NCI-H2227 (cell line): Measurements from ENCODE around the gene MRI1.
"Not testable (repeated sequence)": the region's sequence is repeated elsewhere in the genome, so short reads cannot be mapped to it uniquely, and the experiment has no call there.

Experiments used
- DNase-seq: peaks from one replicate; lab custom pipeline; 2025; ENCODE audit not compliant: unreplicated experiment; lab: John Stamatoyannopoulos, UW

MRI1 gene

GRCh38 chr19:13793317-13793716, 29.0 kb downstream of the MRI1 start:
- DNase-seq, result not testable (repeated sequence)

GRCh38 chr19:13794398-13794756, 30.1 kb downstream of the MRI1 start:
- no peak for DNase-seq

DNA sequence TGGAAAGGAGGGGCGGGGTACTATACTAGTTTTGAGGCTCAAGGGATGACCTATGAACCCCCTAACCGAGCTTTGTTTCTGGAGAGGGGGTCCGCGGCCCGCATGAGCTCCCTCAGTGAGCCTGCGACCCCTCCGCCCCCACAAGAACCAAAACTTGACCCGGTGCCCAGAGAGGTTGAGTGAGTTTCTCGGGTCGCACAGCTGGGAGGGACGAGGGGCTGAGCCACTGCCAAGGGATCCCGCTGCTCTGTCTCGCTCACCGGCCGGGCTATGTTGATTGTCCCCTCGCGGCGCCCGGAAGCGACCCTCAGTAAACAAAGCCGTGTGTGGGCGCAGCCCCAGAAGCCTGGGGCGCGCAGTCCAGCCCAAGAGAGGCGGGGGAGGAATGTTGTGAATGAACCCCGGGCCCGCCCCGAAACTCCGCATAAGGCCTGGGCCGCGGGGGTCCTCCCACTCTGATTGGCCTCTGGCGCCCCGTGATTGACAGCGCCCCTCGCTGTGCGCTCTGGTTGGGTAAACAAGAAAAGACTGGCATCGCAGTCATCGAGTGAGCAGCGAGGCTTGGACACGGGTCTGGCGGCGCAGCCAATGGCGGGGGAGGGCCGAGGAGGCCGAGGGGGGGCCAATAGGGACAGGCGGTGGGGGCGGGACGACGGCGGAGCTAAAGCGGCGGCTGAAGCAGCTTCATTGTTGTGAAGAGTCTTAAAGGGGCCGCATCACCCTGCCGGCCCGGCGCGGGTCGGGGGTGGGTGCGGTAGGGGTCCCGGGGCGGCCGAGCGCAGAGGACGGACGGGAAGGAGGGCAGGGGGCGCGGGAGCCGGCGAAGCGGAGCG, 30.7 kb downstream of the MRI1 start, which contains the start of gene ZSWIM4:
Gene ZSWIM4, plus strand, starts transcription at position 687 of the 833 bp plus-strand sequence. CDS start 206 bp downstream, outside the sequence.
- peak; percentile 98 for DNase-seq

- DNase-seq, result no peak
Observed at GRCh38 chr19:13795595-13796300, 31.4 kb downstream of the MRI1 start.

- no peak for DNase-seq
Observed at GRCh38 chr19:13796301-13797057, 32.2 kb downstream of the MRI1 start.

- DNase-seq, result no peak
Observed at GRCh38 chr19:13797058-13797440, 32.7 kb downstream of the MRI1 start.

DNA sequence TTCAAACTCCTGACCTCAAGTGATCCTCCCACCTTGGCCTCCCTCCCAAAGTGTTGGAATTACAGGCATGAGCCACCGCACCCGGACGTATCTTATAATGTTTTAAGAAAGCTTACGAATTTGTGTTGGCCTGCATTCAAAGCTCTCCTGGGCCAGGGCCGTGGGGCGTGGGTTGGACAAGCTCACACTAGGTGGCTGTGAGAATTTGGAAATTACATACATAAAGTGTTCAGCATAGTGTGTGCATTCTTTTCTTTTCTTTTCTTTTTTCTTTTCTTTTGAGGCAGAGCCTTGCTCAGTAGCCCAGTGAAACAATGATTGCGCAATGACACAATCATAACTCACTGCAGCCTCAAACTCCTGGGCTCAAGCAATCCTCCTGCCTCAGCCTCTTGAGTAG, 33.5 kb downstream of the MRI1 start:
- DNase-seq, result no peak

- DNase-seq, result no peak
Observed at GRCh38 chr19:13799669-13800068, 35.3 kb downstream of the MRI1 start.

- DNase-seq, result no peak
Observed at GRCh38 chr19:13803038-13803437, 38.7 kb downstream of the MRI1 start.

DNA sequence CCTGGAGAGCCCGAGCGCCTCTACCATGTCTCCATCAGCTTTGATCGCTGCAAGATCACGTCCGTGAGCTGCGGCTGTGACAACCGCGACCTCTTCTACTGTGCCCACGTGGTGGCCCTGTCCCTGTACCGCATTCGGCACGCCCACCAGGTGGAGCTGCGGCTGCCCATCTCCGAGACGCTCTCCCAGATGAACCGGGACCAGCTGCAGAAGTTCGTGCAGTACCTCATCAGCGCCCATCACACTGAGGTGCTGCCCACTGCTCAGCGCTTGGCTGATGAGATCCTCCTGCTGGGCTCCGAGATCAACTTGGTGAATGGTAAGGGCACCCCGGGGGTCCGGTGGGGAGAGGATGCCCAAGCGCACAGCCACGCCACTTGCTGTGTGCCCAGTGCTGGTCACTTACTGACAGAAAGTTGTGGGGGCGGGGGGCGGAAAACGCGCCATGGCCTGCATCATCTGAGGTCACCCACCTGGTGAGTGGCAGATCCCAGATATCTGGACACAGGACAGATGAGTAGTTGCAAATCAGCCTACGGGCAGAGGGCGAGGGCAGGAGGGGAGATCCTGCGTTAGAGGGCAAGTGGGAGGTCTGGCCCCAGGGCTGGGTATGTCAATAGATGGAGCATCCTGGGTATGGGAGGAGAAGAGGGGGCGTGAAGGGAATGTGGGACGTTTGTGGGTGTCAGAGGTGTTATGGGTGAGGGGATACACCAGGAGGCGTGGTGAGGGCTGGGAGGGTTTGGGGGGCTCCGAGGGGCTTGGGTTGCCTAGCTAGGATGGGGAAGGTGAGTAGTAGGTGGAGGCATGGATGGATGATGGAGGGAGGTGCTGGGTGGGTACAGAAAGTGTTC, 40.7 kb downstream of the MRI1 start:
- DNase-seq, result no peak

GRCh38 chr19:13806728-13807127, 42.4 kb downstream of the MRI1 start:
- DNase-seq, result no peak

DNA sequence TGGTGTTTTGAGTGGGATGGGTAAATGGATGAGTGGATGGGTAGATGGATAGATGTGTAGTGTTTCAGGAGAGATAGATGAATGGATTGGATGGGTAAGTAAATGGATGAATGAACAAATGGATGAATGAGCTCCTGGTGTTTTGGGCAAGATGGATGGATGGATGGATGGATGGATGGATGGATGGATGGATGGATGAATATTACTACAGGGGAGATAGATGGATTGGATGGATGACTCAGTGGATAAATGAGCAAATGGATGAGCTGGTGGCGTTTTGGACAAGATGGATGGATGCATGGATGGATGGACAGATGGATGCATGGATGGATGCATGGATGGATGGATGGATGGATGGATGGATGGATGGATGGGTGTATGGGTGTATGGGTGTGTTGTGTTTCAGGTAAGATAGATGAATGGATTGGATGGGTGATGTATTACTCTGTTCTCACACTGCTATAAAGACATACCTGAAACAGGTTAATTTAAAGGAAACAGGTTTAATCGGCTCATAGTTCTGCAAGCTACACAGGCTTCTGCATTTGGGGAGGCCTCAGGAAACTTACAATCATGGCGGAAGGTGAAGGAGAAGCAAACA, 43.2 kb downstream of the MRI1 start:
- DNase-seq, result no peak

DNA sequence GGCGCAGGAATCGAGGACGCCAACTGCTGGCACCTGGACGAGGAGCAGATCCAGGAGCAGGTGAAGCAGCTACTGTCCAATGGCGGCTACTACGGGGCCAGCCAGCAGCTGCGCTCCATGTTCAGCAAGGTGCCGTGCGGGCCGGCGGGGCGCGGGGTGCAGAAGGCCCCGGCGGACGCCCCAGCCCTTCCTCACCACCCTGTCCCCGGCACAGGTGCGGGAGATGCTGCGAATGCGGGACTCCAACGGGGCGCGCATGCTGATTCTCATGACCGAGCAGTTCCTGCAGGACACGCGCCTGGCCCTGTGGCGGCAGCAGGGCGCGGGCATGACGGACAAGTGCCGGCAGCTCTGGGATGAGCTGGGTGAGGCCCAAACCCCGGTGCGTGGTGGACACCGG, 44.5 kb downstream of the MRI1 start:
- no peak for DNase-seq

DNA sequence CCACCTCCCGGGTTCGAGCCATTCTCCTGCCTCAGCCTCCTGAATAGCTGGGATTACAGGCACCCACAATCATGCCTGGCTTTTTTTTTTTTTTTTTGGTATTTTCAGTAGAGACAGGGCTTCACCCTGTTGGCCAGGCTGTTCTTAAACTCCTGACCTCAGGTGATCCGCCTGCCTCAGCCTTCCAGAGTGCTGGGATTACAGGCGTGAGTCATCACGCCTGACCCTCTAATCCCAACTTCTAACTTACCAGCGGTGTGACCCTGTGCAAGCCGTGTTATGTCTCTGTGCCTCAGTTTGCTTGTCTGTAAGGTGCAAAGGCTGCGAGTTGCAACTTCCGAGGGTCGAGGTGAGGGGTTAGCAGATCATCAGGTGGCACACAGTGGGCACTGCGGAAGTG, 48.2 kb downstream of the MRI1 start:
- no peak for DNase-seq

DNA sequence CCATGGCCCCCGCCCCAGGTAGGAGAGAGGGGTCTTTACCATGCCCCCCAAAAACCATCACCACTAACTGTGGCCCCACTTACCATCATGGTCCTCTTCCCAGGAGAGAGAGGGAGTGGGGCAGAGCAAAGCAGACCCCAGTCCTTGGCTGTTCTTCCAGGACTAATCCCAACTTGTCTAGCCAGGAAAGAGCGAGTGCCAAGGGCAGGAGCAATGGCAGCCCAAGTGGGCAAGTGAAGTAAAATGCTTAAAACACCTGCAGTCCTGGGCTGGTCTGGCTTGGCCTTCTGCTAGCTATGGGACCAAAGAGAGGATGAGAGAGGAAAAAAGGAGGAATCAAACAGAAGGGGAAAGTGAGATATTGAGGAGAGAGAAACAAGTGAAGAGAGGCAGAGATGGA, 48.8 kb downstream of the MRI1 start:
- no peak for DNase-seq

DNA sequence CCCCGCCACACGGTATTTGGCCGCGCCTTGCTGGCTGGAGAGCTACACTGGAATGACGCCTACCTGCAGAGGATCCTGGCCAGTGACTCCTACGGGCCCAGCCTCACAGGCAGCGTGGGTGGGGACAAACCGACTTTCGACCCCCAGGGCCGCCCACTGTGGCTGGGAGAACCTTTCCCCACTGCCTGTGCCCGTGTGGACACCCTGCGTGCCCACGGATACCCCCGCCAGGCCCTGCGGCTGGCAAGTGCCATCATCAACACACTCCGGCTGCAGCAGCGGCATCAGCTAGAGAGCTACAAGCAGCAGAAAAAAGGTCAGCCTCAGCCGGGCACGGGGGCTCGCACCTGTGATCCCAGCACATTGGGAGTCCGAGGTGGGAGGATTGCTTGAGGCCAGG, 50.2 kb downstream of the MRI1 start:
- no peak for DNase-seq

DNA sequence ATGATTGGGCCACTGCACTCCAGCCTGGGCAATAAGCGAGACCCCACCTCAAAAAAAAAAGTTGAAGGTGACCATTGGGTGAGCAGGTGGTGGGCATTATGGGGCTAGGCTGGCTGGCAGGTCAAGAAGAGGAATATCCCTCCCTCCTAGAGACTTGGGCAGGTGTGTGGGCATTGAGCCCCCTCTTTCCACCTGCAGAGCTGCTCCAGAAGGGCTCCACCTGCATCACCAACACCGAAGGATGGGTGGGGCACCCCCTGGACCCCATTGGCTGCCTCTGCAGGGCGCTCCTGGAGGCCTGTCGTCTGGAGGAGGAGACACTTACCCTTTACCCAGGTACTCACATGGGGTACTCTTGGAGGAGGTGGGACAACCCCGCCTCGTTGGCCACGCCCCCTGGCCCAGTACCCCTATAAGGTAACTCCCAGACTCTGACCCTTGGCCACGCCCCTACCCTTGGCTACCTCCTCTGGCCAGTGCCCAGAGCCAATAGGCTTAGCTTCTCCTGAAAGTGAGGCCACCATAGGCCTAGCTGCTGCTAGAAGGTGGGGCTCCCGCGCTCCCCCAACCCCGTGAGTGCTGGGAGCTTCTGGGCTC, 52.8 kb downstream of the MRI1 start:
- peak; percentile 71 for DNase-seq

- peak; percentile 82 for DNase-seq
Observed at GRCh38 chr19:13817615-13818371, 53.5 kb downstream of the MRI1 start.

DNA sequence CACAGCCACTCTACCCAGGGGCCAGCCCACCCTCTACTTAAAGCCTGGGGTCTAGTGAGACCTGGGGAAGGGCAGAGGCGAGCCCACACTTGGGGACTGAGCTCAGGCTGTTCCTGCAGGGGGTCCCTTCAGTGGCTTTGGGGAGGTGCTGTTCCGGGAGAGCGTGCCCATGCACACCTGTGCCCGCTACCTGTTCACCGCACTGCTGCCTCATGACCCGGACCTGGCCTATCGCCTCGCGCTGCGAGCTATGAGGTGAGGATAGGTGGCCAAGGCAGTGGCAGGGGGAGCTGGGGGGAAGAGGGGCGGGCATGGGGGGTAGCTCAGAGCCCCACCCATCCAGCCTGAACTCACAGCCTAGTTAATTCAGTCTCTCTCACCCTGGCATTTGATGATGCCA, 54.9 kb downstream of the MRI1 start:
- no peak for DNase-seq
